C4-2B (cell line): ENCODE measurements around the gene PLEKHH3.
A peak's percentile ranks its signal among the peaks of the same experiment; 100 is the strongest.
"Not testable (repeated sequence)": the region's sequence is repeated elsewhere in the genome, so short reads cannot be mapped to it uniquely, and the experiment has no call there.

Experiments
- H3K27ac ChIP-seq: fragments of 450-650 bp; 2 replicates; pipeline ENCODE4 v1.5.1; 2017
- ZFX ChIP-seq: fragments of 450-650 bp; IDR thresholded peaks from 2 replicates; pipeline ENCODE4 v1.6.1; 2017
- TF ChIP-seq, protein P1 (sequence below): fragments of 450-650 bp; conservative IDR thresholded peaks from 2 replicates; pipeline ENCODE4 v1.5.1; 2017; ENCODE audit warnings: mild to moderate bottlenecking

Gene PLEKHH3

DNA sequence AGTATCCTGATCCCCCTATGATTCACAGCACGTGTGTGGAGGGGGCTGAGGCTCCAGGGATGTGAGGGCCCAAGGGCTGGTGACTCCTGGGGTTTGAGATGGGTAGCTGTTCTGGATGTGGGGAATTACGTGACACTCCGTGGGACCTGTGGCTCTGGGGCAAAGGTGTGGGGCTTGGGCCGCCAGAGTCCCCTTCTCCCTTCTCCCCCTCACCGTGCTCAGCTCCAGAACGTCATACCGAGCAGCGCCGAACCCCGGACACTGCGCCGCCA is 7.2 kb downstream of the PLEKHH3 start:
- TF ChIP-seq ZFX, result no peak
- TF ChIP-seq, protein P1, sequence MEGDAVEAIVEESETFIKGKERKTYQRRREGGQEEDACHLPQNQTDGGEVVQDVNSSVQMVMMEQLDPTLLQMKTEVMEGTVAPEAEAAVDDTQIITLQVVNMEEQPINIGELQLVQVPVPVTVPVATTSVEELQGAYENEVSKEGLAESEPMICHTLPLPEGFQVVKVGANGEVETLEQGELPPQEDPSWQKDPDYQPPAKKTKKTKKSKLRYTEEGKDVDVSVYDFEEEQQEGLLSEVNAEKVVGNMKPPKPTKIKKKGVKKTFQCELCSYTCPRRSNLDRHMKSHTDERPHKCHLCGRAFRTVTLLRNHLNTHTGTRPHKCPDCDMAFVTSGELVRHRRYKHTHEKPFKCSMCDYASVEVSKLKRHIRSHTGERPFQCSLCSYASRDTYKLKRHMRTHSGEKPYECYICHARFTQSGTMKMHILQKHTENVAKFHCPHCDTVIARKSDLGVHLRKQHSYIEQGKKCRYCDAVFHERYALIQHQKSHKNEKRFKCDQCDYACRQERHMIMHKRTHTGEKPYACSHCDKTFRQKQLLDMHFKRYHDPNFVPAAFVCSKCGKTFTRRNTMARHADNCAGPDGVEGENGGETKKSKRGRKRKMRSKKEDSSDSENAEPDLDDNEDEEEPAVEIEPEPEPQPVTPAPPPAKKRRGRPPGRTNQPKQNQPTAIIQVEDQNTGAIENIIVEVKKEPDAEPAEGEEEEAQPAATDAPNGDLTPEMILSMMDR, result no peak
- peak overlapping the region; percentile 54 for H3K27ac ChIP-seq

DNA sequence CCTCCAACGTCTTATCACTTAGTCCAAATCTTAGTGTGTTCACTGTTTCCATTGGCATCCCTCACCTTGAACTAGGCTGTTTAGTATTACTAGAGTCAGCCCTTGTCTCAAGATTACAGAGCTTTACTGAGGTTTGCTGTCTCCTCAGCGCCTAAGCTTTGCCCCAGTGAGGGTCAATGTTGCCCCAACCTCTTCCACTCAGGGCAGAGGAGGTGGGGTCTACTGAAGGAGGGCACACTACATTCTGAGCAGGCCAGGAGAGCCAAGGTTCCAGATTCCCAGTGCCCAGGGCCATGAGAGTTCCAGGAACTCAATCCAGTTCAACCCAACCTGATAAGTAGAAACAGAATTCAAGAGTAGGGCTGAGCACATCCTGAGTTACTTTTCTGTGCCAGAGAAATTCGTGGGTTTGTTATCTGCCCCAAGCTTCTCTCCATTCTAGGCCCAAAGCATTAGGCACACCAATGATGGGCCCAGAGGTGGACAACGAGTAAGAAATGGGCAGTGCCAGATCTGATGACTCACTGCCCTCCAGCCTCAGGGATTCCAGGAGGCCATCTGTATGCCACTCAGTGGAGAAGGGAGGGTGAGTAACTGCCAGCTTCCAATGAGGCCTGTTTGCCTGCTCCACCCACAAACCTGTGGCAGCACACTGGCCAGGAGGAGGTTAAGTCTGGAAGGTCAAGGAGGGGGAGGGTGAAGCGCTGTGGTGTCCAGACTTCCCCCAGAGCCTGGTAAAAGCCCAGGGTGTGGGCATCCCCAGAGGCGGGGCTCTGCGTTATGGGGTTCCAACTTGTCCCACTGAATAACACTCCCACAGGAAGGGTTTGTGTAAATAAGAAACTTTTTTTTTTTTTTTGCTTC is 9.5 kb downstream of the PLEKHH3 start:
- peak; percentile 20; the same call in 1 of the 2 replicates for TF ChIP-seq ZFX
- TF ChIP-seq, protein P1, result no peak
- H3K27ac ChIP-seq, result peak overlapping the region; percentile 54

DNA sequence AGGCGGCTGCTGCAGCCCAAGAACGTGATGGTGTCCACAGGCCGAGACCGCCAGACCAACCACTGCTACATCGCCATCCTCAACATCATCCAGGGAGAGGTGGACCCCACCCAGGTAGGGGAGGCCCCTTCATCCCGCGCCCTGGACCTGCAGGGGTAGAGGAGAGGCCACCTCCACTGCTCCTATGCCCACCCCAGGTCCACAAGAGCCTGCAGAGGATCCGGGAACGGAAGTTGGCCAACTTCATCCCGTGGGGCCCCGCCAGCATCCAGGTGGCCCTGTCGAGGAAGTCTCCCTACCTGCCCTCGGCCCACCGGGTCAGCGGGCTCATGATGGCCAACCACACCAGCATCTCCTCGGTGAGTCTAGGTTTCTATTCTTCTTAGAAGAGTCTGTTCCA is 10.7 kb downstream of the PLEKHH3 start:
- not testable (repeated sequence) for H3K27ac ChIP-seq

- TF ChIP-seq ZFX, result no peak
- TF ChIP-seq, protein P1, result no peak
These were observed 11.2 kb downstream of the PLEKHH3 start for GRCh38 chr17:42665581-42666001.

GRCh38 chr17:42660692-42661345 is 16.0 kb downstream of the PLEKHH3 start:
- TF ChIP-seq ZFX, result no peak
- TF ChIP-seq, protein P1, result no peak
- H3K27ac ChIP-seq, result peak overlapping the region; percentile 8; the same call in 1 of the 2 replicates

More at GRCh38 chr17:42665581-42666001, 11.2 kb downstream of the PLEKHH3 start:
- no peak overlapping the region for H3K27ac ChIP-seq

DNA sequence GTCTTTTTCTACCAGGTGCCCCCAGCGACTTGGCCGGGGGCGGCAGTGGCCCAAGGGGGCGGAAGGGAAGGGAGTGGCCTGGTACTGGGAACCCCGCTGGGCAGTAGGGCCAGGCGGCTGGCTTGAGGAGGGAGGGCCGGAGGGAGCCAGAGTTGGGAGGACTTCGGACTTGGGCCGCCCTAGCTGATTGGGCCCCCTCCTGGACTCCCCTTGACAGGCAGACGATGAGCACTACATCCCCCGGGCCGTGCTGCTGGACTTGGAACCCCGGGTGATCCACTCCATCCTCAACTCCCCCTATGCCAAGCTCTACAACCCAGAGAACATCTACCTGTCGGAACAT is 16.9 kb downstream of the PLEKHH3 start:
- H3K27ac ChIP-seq, result peak overlapping the region; percentile 68

DNA sequence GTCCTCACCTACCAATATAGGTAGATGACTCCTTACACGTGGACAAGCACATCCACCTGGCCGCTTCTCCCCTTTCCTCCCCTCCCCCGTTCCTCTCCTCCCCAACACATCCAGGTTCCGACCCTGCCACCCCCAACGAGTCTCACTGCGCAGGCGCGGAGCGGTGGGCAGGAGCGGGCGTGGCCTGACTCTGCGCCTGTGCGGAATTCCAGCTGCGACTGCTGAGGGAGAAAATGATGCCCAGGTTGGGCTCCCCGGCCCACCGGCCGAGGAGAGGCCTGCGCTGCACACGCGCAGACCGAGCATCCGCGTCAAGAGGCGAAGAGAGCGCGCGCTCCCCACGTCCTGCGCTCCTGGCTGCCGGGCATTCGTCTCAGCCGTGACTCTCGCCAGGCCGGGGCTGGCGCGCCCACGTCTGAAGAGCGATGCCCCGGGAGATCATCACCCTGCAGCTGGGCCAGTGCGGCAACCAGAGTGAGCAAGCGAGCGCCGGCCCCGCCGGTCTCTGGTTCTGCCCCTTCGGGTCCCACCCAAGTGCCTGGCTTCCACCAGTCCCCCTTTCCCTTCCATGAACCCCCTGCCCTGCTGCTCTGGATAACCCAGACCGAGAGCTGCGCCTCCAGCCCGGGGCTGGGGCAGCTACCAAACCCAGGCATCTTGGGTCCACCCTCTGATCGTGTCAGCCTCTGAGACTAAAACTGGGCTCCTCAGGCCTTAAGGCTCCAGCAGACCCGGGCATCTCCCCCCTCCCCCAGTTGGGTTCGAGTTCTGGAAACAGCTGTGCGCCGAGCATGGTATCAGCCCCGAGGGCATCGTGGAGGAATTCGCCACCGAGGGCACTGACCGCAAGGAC is 17.5 kb downstream of the PLEKHH3 start, which contains the start of gene TUBG2:
TSS of gene TUBG2 (plus strand) at position 206 of the 853 bp plus-strand sequence. CDS start at position 426, 220 bp downstream.
- TF ChIP-seq, protein P1, result no peak
- TF ChIP-seq ZFX, result peak; percentile 61; the same call in 1 of the 2 replicates
- H3K27ac ChIP-seq, result peak within 1 kb of the TSS; percentile 68
